Neural cell (in vitro differentiated cells): ENCODE data around the gene CAMKV.

Experiments used
- EZH2 ChIP-seq: fragments of 200-600, 300-800 bp; shearing (Covaris generic), sonication (generic); IDR thresholded peaks from 2 replicates; pipeline ENCODE4 v1.6.1; 2014; ENCODE audit warnings: antibody characterized with exemption, low read length, borderline replicate concordance, mild to moderate bottlenecking; ENCODE audit not compliant: insufficient read depth, poor library complexity, severe bottlenecking
- POLR2AphosphoS5 ChIP-seq: IDR thresholded peaks from 2 replicates; pipeline ENCODE4 v1.6.1; 2012
- TAF1 ChIP-seq: IDR thresholded peaks from 2 replicates; pipeline ENCODE4 v1.6.1; 2012; ENCODE audit warnings: low read depth
- TF ChIP-seq, protein P1 (sequence below): IDR thresholded peaks from 2 replicates; pipeline ENCODE4 v1.6.1; 2012; ENCODE audit warnings: borderline replicate concordance
- TF ChIP-seq, protein P2 (sequence below): fragments of 450-650 bp; IDR thresholded peaks from 2 replicates; pipeline ENCODE4 v1.5.1; 2014; ENCODE audit warnings: antibody characterized with exemption, mild to moderate bottlenecking, moderate library complexity; ENCODE audit not compliant: poor library complexity, severe bottlenecking

DNA sequence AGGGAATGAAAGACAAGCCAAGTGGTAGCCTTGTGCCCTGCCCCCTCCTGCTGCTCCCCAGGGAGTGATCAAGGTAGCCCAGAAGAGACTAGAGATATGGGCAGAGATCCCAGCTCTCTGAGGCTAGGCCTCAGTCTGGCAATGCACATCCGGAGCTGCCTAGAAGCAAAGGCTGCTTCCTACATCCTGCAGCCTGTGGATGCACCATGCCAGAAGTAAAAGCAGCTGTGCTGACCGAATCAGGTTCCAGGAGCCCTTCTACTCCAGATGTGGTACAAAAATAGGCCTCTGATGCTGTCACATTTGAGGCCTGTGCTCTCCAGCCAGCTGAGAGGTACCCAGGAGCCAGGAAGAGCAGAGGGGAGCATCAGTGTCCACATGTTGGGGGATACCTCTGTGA, 29.3 kb downstream of the CAMKV start:
- TF ChIP-seq, protein P1, sequence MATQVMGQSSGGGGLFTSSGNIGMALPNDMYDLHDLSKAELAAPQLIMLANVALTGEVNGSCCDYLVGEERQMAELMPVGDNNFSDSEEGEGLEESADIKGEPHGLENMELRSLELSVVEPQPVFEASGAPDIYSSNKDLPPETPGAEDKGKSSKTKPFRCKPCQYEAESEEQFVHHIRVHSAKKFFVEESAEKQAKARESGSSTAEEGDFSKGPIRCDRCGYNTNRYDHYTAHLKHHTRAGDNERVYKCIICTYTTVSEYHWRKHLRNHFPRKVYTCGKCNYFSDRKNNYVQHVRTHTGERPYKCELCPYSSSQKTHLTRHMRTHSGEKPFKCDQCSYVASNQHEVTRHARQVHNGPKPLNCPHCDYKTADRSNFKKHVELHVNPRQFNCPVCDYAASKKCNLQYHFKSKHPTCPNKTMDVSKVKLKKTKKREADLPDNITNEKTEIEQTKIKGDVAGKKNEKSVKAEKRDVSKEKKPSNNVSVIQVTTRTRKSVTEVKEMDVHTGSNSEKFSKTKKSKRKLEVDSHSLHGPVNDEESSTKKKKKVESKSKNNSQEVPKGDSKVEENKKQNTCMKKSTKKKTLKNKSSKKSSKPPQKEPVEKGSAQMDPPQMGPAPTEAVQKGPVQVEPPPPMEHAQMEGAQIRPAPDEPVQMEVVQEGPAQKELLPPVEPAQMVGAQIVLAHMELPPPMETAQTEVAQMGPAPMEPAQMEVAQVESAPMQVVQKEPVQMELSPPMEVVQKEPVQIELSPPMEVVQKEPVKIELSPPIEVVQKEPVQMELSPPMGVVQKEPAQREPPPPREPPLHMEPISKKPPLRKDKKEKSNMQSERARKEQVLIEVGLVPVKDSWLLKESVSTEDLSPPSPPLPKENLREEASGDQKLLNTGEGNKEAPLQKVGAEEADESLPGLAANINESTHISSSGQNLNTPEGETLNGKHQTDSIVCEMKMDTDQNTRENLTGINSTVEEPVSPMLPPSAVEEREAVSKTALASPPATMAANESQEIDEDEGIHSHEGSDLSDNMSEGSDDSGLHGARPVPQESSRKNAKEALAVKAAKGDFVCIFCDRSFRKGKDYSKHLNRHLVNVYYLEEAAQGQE, result no peak
- TF ChIP-seq EZH2 (no peak), TAF1 (no peak), POLR2AphosphoS5 (no peak)
- TF ChIP-seq, protein P2, sequence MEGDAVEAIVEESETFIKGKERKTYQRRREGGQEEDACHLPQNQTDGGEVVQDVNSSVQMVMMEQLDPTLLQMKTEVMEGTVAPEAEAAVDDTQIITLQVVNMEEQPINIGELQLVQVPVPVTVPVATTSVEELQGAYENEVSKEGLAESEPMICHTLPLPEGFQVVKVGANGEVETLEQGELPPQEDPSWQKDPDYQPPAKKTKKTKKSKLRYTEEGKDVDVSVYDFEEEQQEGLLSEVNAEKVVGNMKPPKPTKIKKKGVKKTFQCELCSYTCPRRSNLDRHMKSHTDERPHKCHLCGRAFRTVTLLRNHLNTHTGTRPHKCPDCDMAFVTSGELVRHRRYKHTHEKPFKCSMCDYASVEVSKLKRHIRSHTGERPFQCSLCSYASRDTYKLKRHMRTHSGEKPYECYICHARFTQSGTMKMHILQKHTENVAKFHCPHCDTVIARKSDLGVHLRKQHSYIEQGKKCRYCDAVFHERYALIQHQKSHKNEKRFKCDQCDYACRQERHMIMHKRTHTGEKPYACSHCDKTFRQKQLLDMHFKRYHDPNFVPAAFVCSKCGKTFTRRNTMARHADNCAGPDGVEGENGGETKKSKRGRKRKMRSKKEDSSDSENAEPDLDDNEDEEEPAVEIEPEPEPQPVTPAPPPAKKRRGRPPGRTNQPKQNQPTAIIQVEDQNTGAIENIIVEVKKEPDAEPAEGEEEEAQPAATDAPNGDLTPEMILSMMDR, result no peak
